HCT116 (cell line): ENCODE measurements around the gene KLHL3.

Source experiments
- MAX ChIP-seq: IDR thresholded peaks from 2 replicates; pipeline ENCODE4 v1.6.1; 2012
- POLR2A ChIP-seq: IDR thresholded peaks from 2 replicates; pipeline ENCODE4 v1.7.0; 2011; ENCODE audit warnings: borderline replicate concordance; ENCODE audit not compliant: insufficient read depth, insufficient read length; ENCODE audit errors: extremely low read depth

GRCh38 chr5:137651022-137651421 lies 84.9 kb downstream of the KLHL3 start:
- TF ChIP-seq POLR2A (no peak), MAX (no peak)
